HG03378 (cell line): ENCODE data around the gene TTLL9.

Experiments
- ATAC-seq: cut with Tn5 transposase; IDR thresholded peaks from one replicate; pipeline ENCODE4 v1.9.1; 2021; ENCODE audit warnings: mild to moderate bottlenecking, moderate library complexity; ENCODE audit not compliant: unreplicated experiment

The TTLL9 gene

GRCh38 chr20:31939661-31940060 is 69.2 kb downstream of the TTLL9 start:
- ATAC-seq: no peak

GRCh38 chr20:31943052-31943471 is 72.6 kb downstream of the TTLL9 start:
- no peak for ATAC-seq

- ATAC-seq: no peak
These were observed 74.9 kb downstream of the TTLL9 start for GRCh38 chr20:31945319-31945718.

- ATAC-seq: no peak
These were observed 75.4 kb downstream of the TTLL9 start for GRCh38 chr20:31945785-31946184.

GRCh38 chr20:31948008-31948407 is 77.6 kb downstream of the TTLL9 start:
- no peak for ATAC-seq

GRCh38 chr20:31949877-31950646 is 79.6 kb downstream of the TTLL9 start:
- ATAC-seq: no peak

- ATAC-seq: no peak
These were observed 80.7 kb downstream of the TTLL9 start for GRCh38 chr20:31951203-31951529.

GRCh38 chr20:31951530-31952453 is 81.4 kb downstream of the TTLL9 start, which contains the start of gene PDRG1:
Gene PDRG1 (minus strand): TSS chr20:31952046. CDS start chr20:31951961, 85 bp downstream.
- peak; percentile 89 for ATAC-seq

GRCh38 chr20:31953556-31954148 is 83.2 kb downstream of the TTLL9 start:
- no peak for ATAC-seq

- no peak for ATAC-seq
These were observed 84.1 kb downstream of the TTLL9 start for GRCh38 chr20:31954500-31954899.

GRCh38 chr20:31956556-31957526 is 86.4 kb downstream of the TTLL9 start:
- ATAC-seq: no peak

GRCh38 chr20:31962761-31963160 is 92.3 kb downstream of the TTLL9 start:
- no peak for ATAC-seq

- ATAC-seq: no peak
These were observed 93.5 kb downstream of the TTLL9 start for GRCh38 chr20:31963889-31964288.

- ATAC-seq: no peak
These were observed 96.7 kb downstream of the TTLL9 start for GRCh38 chr20:31966991-31967655.

- ATAC-seq: no peak
These were observed 97.4 kb downstream of the TTLL9 start, which contains the start of gene XKR7 for GRCh38 chr20:31967830-31968249. Gene XKR7 (plus strand): TSS chr20:31968151. CDS start chr20:31968176, 25 bp downstream.

- no peak for ATAC-seq
These were observed 98.1 kb downstream of the TTLL9 start for GRCh38 chr20:31968291-31969126.

- no peak for ATAC-seq
These were observed 99.6 kb downstream of the TTLL9 start for GRCh38 chr20:31969991-31970390.

GRCh38 chr20:31972471-31973021 is 102.1 kb downstream of the TTLL9 start:
- ATAC-seq: no peak
